H9 (cell line): ENCODE data around the gene CCT3. TPM values are rescaled to one million over a fixed set of nuclear protein-coding genes. Genes with fewer than 3 reads are reported as not detected.

ENCODE experiments used
- DNase-seq: peaks from one replicate; pipeline ENCODE4 v3.0.0-alpha.2; 2017
- H2AFZ ChIP-seq: one replicate; pipeline ENCODE4 v1.6.1; 2013; ENCODE audit warnings: mild to moderate bottlenecking, low read length, control low read depth, moderate library complexity
- H2AK5ac ChIP-seq: 2 replicates; pipeline ENCODE4 v1.6.1; 2013; ENCODE audit warnings: low read length, control low read depth, mixed read lengths; ENCODE audit not compliant: insufficient read length
- H2BK120ac ChIP-seq: one replicate; pipeline ENCODE4 v1.6.1; 2013; ENCODE audit warnings: low read depth, mild to moderate bottlenecking, low read length, control low read depth, inconsistent platforms; ENCODE audit not compliant: poor library complexity, severe bottlenecking
- H2BK12ac ChIP-seq: 2 replicates; pipeline ENCODE4 v1.6.1; 2013; ENCODE audit warnings: low read length, control low read depth, mixed read lengths, low read depth; ENCODE audit not compliant: insufficient read length
- H2BK15ac ChIP-seq: 2 replicates; pipeline ENCODE4 v1.6.1; 2013; ENCODE audit warnings: low read depth, low read length, control low read depth
- H2BK20ac ChIP-seq: one replicate; pipeline ENCODE4 v1.6.1; 2013; ENCODE audit warnings: low read depth, mild to moderate bottlenecking, low read length, control low read depth, inconsistent platforms; ENCODE audit not compliant: poor library complexity, severe bottlenecking
- H2BK5ac ChIP-seq: 2 replicates; pipeline ENCODE4 v1.6.1; 2013; ENCODE audit warnings: low read length, control low read depth, mixed read lengths; ENCODE audit not compliant: insufficient read length
- H3K14ac ChIP-seq: 2 replicates; pipeline ENCODE4 v1.6.1; 2013; ENCODE audit warnings: low read length, control low read depth; ENCODE audit not compliant: insufficient read depth
- H3K18ac ChIP-seq: 2 replicates; pipeline ENCODE4 v1.6.1; 2013; ENCODE audit warnings: low read depth, mild to moderate bottlenecking, mixed read lengths, low read length, control low read depth; ENCODE audit not compliant: insufficient read length
- H3K23ac ChIP-seq: 2 replicates; pipeline ENCODE4 v1.6.1; 2013; ENCODE audit warnings: low read length, control low read depth, mixed read lengths, low read depth; ENCODE audit not compliant: insufficient read length
- H3K23me2 ChIP-seq: 2 replicates; pipeline ENCODE4 v1.6.1; 2013; ENCODE audit warnings: low read depth, mild to moderate bottlenecking, mixed read lengths, low read length, control low read depth; ENCODE audit not compliant: insufficient read length, poor library complexity, severe bottlenecking
- H3K27ac ChIP-seq: 2 replicates; pipeline ENCODE4 v1.5.1; 2013; ENCODE audit warnings: low read length, control low read depth, mixed read lengths, low read depth; ENCODE audit not compliant: insufficient read length
- H3K27me3 ChIP-seq: 2 replicates; pipeline ENCODE4 v1.6.1; 2013; ENCODE audit warnings: low read length, control low read depth, inconsistent platforms; ENCODE audit not compliant: insufficient read depth
- H3K4ac ChIP-seq: 2 replicates; pipeline ENCODE4 v1.6.1; 2013; ENCODE audit warnings: low read depth, mild to moderate bottlenecking, control low read depth, inconsistent platforms, low read length, moderate library complexity
- H3K4me1 ChIP-seq: 2 replicates; pipeline ENCODE4 v1.6.1; 2013; ENCODE audit warnings: low read length, control low read depth, inconsistent platforms; ENCODE audit not compliant: insufficient read depth
- H3K4me2 ChIP-seq: 2 replicates; pipeline ENCODE4 v1.6.1; 2013; ENCODE audit warnings: low read length, control low read depth, mixed read lengths; ENCODE audit not compliant: insufficient read length, insufficient read depth
- H3K56ac ChIP-seq: 2 replicates; pipeline ENCODE4 v1.6.1; 2013; ENCODE audit warnings: low read depth, mild to moderate bottlenecking, mixed read lengths, low read length, control low read depth; ENCODE audit not compliant: insufficient read length
- H3K79me1 ChIP-seq: 2 replicates; pipeline ENCODE4 v1.6.1; 2013; ENCODE audit warnings: low read depth, mild to moderate bottlenecking, moderate library complexity, low read length, control low read depth, inconsistent platforms; ENCODE audit not compliant: insufficient read depth, poor library complexity, severe bottlenecking
- H3K79me2 ChIP-seq: 2 replicates; pipeline ENCODE4 v1.6.1; 2013; ENCODE audit warnings: low read length, control low read depth, inconsistent platforms; ENCODE audit not compliant: insufficient read depth
- H3K9ac ChIP-seq: 2 replicates; pipeline ENCODE4 v1.6.1; 2013; ENCODE audit warnings: low read length, control low read depth, mixed read lengths; ENCODE audit not compliant: insufficient read length; ENCODE audit errors: extremely low read depth
- H3K9me3 ChIP-seq: one replicate; pipeline ENCODE4 v1.6.1; 2013; ENCODE audit warnings: low read depth, low read length, inconsistent platforms; ENCODE audit not compliant: control insufficient read depth
- H3T11ph ChIP-seq: one replicate; pipeline ENCODE4 v1.6.1; 2013; ENCODE audit warnings: mild to moderate bottlenecking, low read length, control low read depth, inconsistent platforms
- H4K20me1 ChIP-seq: one replicate; pipeline ENCODE4 v1.6.1; 2013; ENCODE audit not compliant: control insufficient read depth, insufficient read length, insufficient read depth
- H4K5ac ChIP-seq: 2 replicates; pipeline ENCODE4 v1.6.1; 2013; ENCODE audit warnings: low read depth, mild to moderate bottlenecking, mixed read lengths, low read length, control low read depth; ENCODE audit not compliant: insufficient read length
- H4K8ac ChIP-seq: replicated peaks from 2 replicates; pipeline ENCODE4 v1.6.1; 2013; ENCODE audit warnings: low read length, control low read depth, mixed read lengths, low read depth; ENCODE audit not compliant: insufficient read length
- H4K91ac ChIP-seq: 2 replicates; pipeline ENCODE4 v1.6.1; 2013; ENCODE audit warnings: low read depth, mild to moderate bottlenecking, moderate library complexity, mixed read lengths, low read length, control low read depth; ENCODE audit not compliant: insufficient read length
- H3K27ac Mint-ChIP-seq, 3 experiments: 2 replicates in 2 of 3; 3 replicates in 1 of 3; pipeline ENCODE4 v1.8.0; 2020 to 2021; ENCODE audit warnings: mixed read lengths in 3 of 3, mild to moderate bottlenecking in 1 of 3, moderate library complexity in 1 of 3
- H3K27me3 Mint-ChIP-seq: 2 replicates; pipeline ENCODE4 v1.8.0; 2021; ENCODE audit warnings: low read depth, mild to moderate bottlenecking, moderate library complexity, mixed read lengths
- H3K36me3 Mint-ChIP-seq, 3 experiments: 2 replicates in 2 of 3; 3 replicates in 1 of 3; pipeline ENCODE4 v1.8.0; 2020 to 2021; ENCODE audit warnings: low read depth in 3 of 3, mixed read lengths in 3 of 3; ENCODE audit not compliant: insufficient read depth in 1 of 3
- H3K4me1 Mint-ChIP-seq, 2 experiments: 2 replicates each; pipeline ENCODE4 v1.8.0; 2020; ENCODE audit warnings: mixed read lengths in 2 of 2
- H3K4me3 Mint-ChIP-seq, 2 experiments: 2 replicates in 1 of 2; 3 replicates in 1 of 2; pipeline ENCODE4 v1.8.0; 2020 to 2021; ENCODE audit warnings: mild to moderate bottlenecking in 2 of 2, mixed read lengths in 2 of 2, moderate library complexity in 1 of 2
- H3K9me3 Mint-ChIP-seq, 2 experiments: 2 replicates in 1 of 2; 3 replicates in 1 of 2; pipeline ENCODE4 v1.8.0; 2020; ENCODE audit warnings: mild to moderate bottlenecking in 2 of 2, mixed read lengths in 2 of 2, moderate library complexity in 1 of 2
- WGBS: extraction: QIAGEN DNeasy Blood & Tissue Kit; methylation state at CpG from one replicate; pipeline ENCODE4 v1.1.7; 2013; ENCODE audit warnings: missing lambda C conversion rate, low lambda C conversion rate, mixed read lengths; ENCODE audit not compliant: insufficient read length; ENCODE audit errors: extremely low coverage; 5-methylcytosine and 5-hydroxymethylcytosine counted together
- total RNA-seq: library from RNA; stranded (reverse); gene quantifications from 2 replicates; pipeline ENCODE4 v1.2.1, GENCODE V29; 2021
- TF ChIP-seq, protein P1 (sequence below): fragments of 200-600 bp; sonication (generic); conservative IDR thresholded peaks from 3 replicates; pipeline ENCODE4 v1.8.0; 2021; ENCODE audit warnings: antibody characterized with exemption, mild to moderate bottlenecking

CCT3 gene
- total RNA-seq, 1 experiment from 2014 or later, result 524 TPM

DNA sequence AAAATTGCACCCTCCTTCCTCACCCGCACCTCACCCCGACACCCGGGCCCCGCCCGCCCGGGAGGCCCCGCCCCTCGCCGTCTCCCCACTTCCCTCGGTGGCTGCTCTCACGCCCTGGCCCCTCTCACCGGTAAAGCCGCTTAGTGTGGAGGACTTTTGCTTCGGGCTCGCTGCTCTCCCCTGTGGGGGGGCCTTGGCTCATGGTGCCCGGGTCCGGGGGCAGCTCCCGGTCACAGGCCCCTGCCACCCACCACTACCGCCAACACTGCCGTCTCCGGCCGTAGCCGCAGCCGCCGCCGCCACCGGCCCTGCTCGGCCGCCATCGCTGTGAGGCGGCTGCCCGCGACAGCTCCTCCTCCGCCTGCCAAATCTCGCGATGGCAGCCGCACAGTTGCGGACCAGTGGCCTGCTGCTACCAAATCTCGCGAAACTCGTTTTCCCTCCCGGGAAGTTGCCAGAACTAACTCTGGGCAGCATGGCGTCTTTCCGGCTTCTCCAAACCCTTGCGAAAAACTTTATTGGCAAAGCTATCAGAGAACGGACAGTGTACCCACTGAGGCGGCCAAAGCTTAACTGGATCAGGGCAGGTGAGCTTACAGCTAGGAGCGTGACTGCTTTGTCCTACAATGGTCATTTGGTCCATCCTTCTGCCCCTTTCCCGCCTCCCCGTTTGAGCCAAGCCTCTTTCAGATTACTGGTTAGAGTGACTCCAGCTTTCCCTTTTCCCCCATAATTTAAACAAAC is 55.4 kb downstream of the CCT3 start, which contains the start of gene SMG5:
Gene SMG5, minus strand, starts transcription at position 347 of the 744 bp plus-strand sequence. Its CDS starts 145 bp downstream, at position 202.
- Histone ChIP-seq H3K23me2 (peaks cover 12% of the 10 kb centered on the region), H3K14ac (peak within 1 kb of the TSS; percentile 91), H3K9ac (peak within 1 kb of the TSS; percentile 92), H3K27ac (peak within 1 kb of the TSS; percentile 8), H3K27me3 (no peaks in the 10 kb centered on the region), H2AK5ac (no peak within 1 kb of the TSS), H3K79me1 (peaks cover 5% of the 10 kb centered on the region), H2BK120ac (no peak within 1 kb of the TSS), H3T11ph (no peak within 1 kb of the TSS), H2BK12ac (no peak within 1 kb of the TSS), H4K5ac (peak within 1 kb of the TSS; percentile 31), H2BK15ac (no peak within 1 kb of the TSS), H4K91ac (no peak within 1 kb of the TSS), H2BK5ac (no peak within 1 kb of the TSS), H3K9me3 (no peaks in the 10 kb centered on the region), H3K23ac (no peak within 1 kb of the TSS), H2BK20ac (no peak within 1 kb of the TSS), H4K20me1 (no peaks in the 10 kb centered on the region), H4K8ac (no peak within 1 kb of the TSS), H3K4me2 (peak within 1 kb of the TSS; percentile 93), H3K79me2 (peaks cover 22% of the 10 kb centered on the region), H3K18ac (peak within 1 kb of the TSS; percentile 79), H2AFZ (no peak within 1 kb of the TSS), H3K56ac (no peak within 1 kb of the TSS), H3K4me1 (no peaks in the 10 kb centered on the region), H3K4ac (no peak within 1 kb of the TSS; the same call in 1 of the 2 replicates)
- no CpG with 5 or more reads among the region's 50 CpGs for WGBS
- no peaks in the 10 kb centered on the region for H3K9me3 Mint-ChIP-seq
- peak within 1 kb of the TSS; percentile 97 to 98 for H3K4me3 Mint-ChIP-seq
- H3K27me3 Mint-ChIP-seq, result no peaks in the 10 kb centered on the region; the same call in 1 of the 2 replicates
- H3K4me1 Mint-ChIP-seq, result peaks cover 24 to 29% of the 10 kb centered on the region in 2 experiments
- TF ChIP-seq, protein P1, sequence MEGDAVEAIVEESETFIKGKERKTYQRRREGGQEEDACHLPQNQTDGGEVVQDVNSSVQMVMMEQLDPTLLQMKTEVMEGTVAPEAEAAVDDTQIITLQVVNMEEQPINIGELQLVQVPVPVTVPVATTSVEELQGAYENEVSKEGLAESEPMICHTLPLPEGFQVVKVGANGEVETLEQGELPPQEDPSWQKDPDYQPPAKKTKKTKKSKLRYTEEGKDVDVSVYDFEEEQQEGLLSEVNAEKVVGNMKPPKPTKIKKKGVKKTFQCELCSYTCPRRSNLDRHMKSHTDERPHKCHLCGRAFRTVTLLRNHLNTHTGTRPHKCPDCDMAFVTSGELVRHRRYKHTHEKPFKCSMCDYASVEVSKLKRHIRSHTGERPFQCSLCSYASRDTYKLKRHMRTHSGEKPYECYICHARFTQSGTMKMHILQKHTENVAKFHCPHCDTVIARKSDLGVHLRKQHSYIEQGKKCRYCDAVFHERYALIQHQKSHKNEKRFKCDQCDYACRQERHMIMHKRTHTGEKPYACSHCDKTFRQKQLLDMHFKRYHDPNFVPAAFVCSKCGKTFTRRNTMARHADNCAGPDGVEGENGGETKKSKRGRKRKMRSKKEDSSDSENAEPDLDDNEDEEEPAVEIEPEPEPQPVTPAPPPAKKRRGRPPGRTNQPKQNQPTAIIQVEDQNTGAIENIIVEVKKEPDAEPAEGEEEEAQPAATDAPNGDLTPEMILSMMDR, result no peak
- H3K36me3 Mint-ChIP-seq, result peaks cover 13 to 19% (median 14%) of the 10 kb centered on the region in 3 experiments; a peak in 6 of 7 replicates
- H3K27ac Mint-ChIP-seq, result peak within 1 kb of the TSS; percentile 97 to 98 (median 97)
- DNase-seq, result peak; percentile 98
